Activated CD4-positive, alpha-beta T cell treated with anti-CD3 and anti-CD28 coated beads for 1 hour (primary cell): ENCODE measurements around the gene ACSS1.

Experiments used
- DNase-seq: peaks from one replicate; pipeline ENCODE4 v3.0.0-alpha.2; 2020

Gene ACSS1

GRCh38 chr20:25077610-25078169, 19.8 kb upstream of the ACSS1 start:
- no peak for DNase-seq

- no peak for DNase-seq
Observed at GRCh38 chr20:25076731-25077609, 19.0 kb upstream of the ACSS1 start.

DNA sequence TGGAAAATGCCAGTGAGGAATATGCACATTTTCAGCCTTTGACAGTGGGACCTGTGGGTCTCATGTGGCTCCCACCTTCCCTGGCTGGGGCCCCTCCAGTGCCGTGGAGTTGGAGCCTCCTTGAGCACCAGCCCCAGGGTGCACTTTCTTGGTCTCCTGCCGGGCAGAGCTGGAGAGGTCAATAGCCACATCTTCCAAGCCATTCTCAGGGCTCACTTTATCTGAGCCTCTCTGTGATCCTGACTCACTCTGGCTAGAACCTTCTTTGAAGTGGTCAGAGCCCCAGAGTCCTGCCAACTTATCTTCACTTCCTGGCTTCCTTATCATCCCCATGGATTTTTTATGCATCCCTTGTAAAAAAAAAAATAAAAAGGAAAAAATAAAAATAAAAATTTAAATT, 18.3 kb upstream of the ACSS1 start:
- no peak for DNase-seq

- no peak for DNase-seq
Observed at GRCh38 chr20:25073544-25073943, 15.6 kb upstream of the ACSS1 start.

DNA sequence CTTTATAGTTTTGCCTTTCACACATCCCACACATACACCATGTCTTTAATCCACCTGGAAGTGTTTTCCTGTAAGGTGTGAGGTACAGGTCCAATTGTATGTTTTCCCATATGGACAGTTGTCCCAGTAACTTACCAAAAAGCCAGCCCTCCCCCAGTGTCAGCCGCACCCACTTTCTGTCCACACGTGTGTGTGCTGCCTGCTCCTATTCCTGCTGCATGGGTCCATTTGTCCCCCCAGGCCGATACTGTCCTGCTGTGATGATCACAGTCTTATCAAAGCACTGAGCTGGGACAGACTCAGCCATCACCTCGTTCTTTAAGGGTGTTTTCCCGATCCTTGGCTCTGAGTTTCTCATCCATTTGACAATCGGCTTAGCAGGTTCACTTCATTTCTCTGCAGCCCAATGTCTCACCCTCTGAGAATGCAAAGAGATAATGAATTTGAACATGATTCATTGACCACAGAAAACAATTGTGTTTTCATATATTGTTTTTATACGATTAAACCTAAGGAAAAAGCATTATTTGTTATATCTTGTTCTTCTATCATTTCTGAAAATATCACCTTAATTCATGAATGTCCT, 14.4 kb upstream of the ACSS1 start:
- DNase-seq = no peak

DNA sequence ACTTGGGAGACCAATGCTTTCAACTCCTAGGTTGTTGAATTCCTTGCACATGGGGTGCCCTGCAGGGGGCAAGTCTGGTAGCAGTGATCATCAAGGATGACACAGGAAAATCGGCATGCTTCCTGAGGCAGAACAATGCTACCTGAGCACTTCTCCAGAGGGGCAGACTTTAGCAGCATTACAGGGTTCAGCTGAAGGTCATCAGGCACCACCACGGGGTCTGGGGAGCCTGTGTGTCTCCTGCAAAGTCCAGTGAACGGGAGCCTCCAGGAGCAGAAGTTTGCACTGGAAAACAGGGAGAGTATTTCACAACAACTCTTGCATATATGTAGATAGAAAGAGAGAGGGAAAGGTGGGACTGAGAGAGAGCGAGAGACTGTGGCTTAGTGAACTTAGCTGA, 13.8 kb upstream of the ACSS1 start:
- no peak for DNase-seq

DNA sequence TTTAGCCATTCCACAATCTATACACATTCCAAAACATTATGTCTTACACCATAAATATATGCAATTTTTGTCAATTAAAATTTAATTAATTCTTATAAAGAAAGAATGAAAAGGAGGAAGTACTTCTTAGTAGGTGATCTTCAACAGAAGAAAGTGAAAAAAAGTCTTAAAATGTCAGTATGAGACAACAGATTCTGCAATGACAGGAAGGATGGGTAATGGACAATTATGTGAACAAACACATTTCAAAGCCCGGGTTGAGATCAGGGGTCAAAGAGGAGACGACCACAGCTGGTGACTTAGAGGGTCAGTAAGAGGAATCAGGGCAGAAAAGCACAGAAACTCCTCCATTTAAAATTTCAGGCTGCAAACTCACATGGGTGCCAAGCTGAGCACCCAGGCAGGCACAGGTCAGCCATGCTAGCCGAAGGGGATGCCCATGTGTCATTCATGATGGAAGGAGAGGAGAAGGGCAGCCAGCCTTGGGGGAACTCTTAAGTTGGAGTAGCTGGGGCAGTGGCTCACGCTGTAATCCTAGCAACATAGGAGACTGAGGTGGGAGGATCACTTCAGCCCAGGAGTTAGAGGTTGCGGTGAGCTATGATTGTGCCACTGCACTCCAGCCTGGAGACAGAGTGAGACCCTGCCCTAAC, 13.0 kb upstream of the ACSS1 start:
- no peak for DNase-seq

GRCh38 chr20:25067102-25067987, 9.4 kb upstream of the ACSS1 start:
- DNase-seq = no peak

DNA sequence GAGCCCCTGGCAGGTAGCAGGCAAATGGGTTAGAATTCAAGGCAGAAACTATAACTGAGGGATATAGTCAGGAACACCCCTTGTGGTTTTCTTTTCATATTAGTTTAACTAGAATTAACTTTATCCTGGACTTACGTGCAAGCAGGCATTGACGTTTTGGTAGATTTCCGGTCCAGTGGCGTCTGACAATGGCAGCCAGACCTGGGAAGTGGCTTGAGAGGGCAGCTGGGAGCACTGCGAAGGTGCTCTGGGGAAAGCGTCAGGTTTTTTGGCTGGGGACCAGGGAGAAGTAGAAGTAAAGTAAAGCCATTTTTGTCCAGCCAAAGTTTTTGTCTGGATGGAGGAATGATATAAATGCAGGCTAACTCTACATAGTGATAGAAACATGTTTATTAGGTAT, 8.4 kb upstream of the ACSS1 start:
- DNase-seq = no peak

DNA sequence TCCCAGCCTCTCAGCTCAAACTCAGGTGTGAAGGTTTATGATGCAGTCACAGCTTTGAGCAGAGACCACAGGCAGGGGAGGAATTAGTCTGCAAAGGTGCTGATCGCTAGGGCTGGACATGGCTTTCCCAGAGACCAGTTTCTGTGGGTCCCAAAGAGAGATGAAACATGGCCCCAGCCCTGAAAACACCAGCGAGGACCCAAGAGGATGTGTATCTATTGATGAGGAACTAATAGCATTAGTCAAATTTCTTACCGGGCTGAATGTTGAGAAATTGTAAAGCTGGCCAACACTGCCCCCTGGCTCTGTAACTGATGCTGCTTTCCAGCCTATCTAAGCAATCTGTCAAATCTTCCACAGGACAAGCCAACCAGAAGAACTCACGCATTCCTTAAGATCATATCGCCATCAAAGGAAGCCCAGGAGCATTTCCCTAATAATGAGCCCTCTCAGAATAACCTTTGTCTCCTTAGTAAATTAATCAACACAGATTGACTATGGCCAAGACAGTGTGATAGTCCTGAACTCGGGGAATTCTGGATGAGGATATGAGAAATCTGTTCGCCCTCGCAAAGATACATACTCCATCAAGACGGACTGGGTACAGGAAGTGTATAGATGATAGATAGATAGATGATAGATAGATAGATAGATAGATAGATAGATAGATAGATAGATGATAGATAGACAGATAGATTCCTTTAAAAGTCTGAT, 7.8 kb upstream of the ACSS1 start:
- DNase-seq = peak; percentile 54

GRCh38 chr20:25065072-25065624, 7.2 kb upstream of the ACSS1 start:
- DNase-seq = no peak

- no peak for DNase-seq
Observed at GRCh38 chr20:25064561-25065071, 6.7 kb upstream of the ACSS1 start.

DNA sequence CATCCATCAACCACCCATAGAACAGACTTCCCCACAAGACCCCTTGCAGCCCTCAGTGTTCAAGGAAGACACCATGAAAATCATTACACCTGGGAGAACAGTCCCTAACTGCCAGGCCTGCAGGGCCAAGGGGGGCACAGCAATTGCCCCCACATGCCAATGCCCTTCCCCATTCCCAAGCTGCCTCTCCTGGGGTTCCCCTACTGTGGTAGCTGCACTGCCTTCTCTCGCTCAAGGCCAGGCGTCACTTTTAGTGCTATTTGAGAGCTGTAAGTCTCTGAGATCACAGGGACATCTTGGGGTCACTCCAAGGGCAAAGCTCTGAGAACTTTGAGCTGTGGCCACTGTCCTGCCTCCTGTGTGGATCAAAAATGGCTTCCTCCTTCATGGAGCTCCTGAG, 6.0 kb upstream of the ACSS1 start:
- DNase-seq = no peak

DNA sequence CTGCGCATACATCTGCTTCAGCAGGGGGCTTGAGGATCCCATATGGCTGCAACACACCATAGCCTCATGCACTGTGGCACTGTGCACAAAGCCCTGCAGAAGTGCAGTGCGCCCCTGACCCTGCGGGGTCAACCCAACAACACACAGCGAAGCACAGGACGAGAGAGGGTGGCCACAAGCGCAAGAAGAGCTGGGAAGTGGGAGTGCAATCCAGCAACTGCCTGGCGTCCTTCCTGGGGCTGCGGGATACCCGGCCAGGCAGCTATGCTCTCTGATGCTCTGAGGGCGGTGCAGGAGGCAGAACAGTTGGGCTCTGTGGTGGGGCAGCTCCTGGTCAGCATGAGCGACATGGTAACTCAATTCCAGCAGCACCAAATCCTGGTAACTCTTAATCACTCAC, 5.6 kb upstream of the ACSS1 start:
- DNase-seq = no peak

GRCh38 chr20:25062841-25063240, 4.9 kb upstream of the ACSS1 start:
- no peak for DNase-seq

DNA sequence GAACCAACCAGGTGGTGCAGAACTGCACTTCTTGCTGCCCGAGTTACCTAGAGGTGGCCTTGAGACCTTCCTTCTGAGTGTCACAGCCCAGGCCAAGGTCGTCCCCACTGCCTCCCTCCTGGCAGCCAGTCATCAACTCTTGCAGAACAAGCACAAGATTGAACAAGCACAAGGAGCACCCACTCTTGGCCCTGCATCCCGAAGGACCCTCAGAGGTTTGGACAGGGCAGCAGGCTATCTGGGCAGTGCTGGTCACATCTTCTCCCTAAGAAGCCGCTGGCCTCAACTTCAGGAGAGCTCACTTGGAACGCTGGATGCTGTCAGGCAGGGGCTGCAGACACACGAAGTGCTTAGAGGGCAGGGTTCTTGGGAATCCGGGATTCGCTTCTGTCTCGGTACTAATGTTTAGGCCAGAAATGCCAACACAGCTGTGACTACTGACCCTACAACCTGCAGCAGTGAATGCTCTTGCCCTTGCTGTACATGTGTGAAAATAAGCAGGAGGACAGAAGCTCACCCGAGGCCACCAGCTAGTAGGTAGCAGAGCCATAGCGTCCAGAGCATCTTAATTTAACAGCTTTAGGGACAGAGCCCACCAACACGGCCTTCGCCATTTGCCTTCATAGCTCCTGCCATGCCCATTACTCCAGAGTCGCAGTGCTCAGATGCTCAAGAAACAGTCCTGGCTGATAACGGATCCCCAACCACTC, 4.0 kb upstream of the ACSS1 start:
- no peak for DNase-seq

DNA sequence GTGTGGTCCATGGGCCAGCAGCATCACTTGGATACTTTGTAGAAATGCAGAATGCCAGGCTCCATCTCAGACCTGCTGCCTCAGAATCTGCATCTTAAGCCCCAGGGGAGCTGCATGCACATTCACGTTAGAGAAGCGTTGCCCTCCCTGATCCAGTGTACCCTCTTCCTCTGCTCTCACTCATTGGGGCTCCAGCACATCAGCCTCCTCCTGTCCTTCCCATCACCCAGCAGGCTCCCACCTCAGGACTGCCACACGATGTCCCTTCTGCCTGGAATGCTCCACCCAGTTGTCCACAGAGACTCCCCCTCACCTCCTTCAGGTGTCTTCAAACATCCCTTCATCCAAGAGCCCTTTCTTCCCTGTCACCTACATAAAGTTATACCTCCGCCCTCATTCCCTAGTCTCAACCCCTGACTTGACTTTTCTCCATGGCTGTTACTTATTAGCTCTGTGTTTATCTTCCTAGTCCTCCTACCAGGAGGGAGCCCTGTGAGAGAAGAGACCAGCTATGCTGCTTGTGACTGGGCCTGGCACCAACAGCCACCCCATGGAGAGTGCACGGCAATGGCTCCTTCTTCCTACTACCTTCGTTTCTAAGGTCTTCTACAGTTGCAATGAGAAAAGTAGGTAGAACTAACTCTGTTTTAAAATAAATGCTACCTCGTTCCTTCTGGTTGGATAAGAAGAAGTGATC, 3.3 kb upstream of the ACSS1 start:
- DNase-seq = no peak

DNA sequence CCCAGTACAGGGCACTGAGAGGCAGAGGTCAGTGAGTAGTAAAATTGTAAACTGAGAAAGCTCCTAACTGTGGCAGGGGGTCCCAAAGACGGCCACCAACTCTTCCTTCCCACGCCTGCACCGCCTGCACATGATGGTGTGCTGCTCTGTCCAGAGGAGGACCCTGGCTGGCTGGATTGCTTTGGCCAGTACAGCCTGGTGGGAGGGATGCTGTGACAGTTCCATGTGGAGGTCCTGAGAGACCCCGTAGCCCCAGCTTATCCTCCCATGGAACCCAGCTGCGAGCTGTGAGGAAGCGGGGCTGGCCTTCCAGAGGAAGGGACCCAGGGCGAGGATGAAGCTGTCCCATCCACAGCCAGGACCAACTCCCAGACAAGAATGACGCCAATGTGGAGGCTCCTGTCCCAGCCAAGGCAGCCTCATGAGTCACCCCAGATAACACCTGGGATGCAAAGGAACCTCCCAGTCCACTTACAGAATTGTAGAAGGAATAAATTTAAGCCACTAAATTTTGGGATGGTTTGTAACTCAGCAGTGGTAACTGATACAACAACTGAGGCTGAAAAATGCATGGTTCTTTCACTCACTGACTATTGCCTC, 2.0 kb upstream of the ACSS1 start:
- no peak for DNase-seq
